Measurements from ENCODE around the gene DOCK1.

DOCK1 gene

GRCh38 chr10:127314797-127315196 is 409.6 kb downstream of the DOCK1 start:
- DNase-seq (ENCODE audit: low read depth): no peak

- no peak for DNase-seq (ENCODE audit: low read depth)
These were observed 410.7 kb downstream of the DOCK1 start for GRCh38 chr10:127315888-127316287.

GRCh38 chr10:127318396-127318795 is 413.2 kb downstream of the DOCK1 start:
- no peak for DNase-seq (ENCODE audit: low read depth)

- DNase-seq (ENCODE audit: low read depth): no peak
These were observed 414.0 kb downstream of the DOCK1 start for GRCh38 chr10:127319271-127319670.

- DNase-seq (ENCODE audit: low read depth): no peak
These were observed 414.5 kb downstream of the DOCK1 start for GRCh38 chr10:127319691-127320090.

- no peak for DNase-seq (ENCODE audit: low read depth)
These were observed 414.9 kb downstream of the DOCK1 start for GRCh38 chr10:127320176-127320575.

- no peak for DNase-seq (ENCODE audit: low read depth)
These were observed 417.1 kb downstream of the DOCK1 start for GRCh38 chr10:127322286-127322685.

- no peak for DNase-seq (ENCODE audit: low read depth)
These were observed 420.3 kb downstream of the DOCK1 start for GRCh38 chr10:127325506-127325905.

GRCh38 chr10:127326883-127327282 is 421.7 kb downstream of the DOCK1 start:
- no peak for DNase-seq (ENCODE audit: low read depth)

GRCh38 chr10:127331696-127332095 is 426.5 kb downstream of the DOCK1 start:
- DNase-seq (ENCODE audit: low read depth): no peak

GRCh38 chr10:127332631-127333030 is 427.4 kb downstream of the DOCK1 start:
- no peak for DNase-seq (ENCODE audit: low read depth)

GRCh38 chr10:127337801-127338200 is 432.6 kb downstream of the DOCK1 start:
- no peak for DNase-seq (ENCODE audit: low read depth)

GRCh38 chr10:127338399-127339110 is 433.3 kb downstream of the DOCK1 start:
- no peak for DNase-seq (ENCODE audit: low read depth)

GRCh38 chr10:127343821-127344220 is 438.6 kb downstream of the DOCK1 start:
- no peak for DNase-seq (ENCODE audit: low read depth)

GRCh38 chr10:127344346-127344745 is 439.1 kb downstream of the DOCK1 start:
- DNase-seq (ENCODE audit: low read depth): no peak

- no peak for DNase-seq (ENCODE audit: low read depth)
These were observed 440.2 kb downstream of the DOCK1 start for GRCh38 chr10:127345231-127345965.

GRCh38 chr10:127346604-127347003 is 441.4 kb downstream of the DOCK1 start:
- no peak for DNase-seq (ENCODE audit: low read depth)

GRCh38 chr10:127347202-127347959 is 442.2 kb downstream of the DOCK1 start:
- no peak for DNase-seq (ENCODE audit: low read depth)

- no peak for DNase-seq (ENCODE audit: low read depth)
These were observed 444.5 kb downstream of the DOCK1 start for GRCh38 chr10:127349737-127350136.

GRCh38 chr10:127351542-127351941 is 446.3 kb downstream of the DOCK1 start:
- DNase-seq (ENCODE audit: low read depth): no peak

- DNase-seq (ENCODE audit: low read depth): no peak
These were observed 448.3 kb downstream of the DOCK1 start for GRCh38 chr10:127353544-127353943.

- DNase-seq (ENCODE audit: low read depth): no peak
These were observed 449.0 kb downstream of the DOCK1 start for GRCh38 chr10:127354255-127354654.

GRCh38 chr10:127354992-127355391 is 449.8 kb downstream of the DOCK1 start:
- no peak for DNase-seq (ENCODE audit: low read depth)

All from HS-27A (cell line).